HepG2 (cell line): ENCODE data around the gene UBXN6. TPM values are rescaled to one million over a fixed set of nuclear protein-coding genes. Genes with fewer than 3 reads are reported as not detected.
A peak's percentile ranks its signal among the peaks of the same experiment; 100 is the strongest.

Experiments
- BHLHE40 ChIP-seq: IDR thresholded peaks from 2 replicates; pipeline ENCODE4 v1.6.1; 2011; ENCODE audit warnings: low read length, improper control_type of control experiment
- HOXA9 ChIP-seq: sonication (generic); formaldehyde crosslinking; IDR thresholded peaks from 2 replicates; pipeline ENCODE4 v1.8.1; 2022; ENCODE audit warnings: missing genetic modification reagents, mild to moderate bottlenecking, moderate library complexity, borderline replicate concordance
- KDM5B ChIP-seq: sonication (generic); formaldehyde crosslinking; IDR thresholded peaks from 2 replicates; pipeline ENCODE4 v1.4.0; 2020; ENCODE audit warnings: missing genetic modification reagents, mild to moderate bottlenecking, borderline replicate concordance
- MTA1 ChIP-seq: sonication (generic); formaldehyde crosslinking; IDR thresholded peaks from 2 replicates; pipeline ENCODE4 v1.4.0; 2020; ENCODE audit warnings: missing genetic modification reagents, mild to moderate bottlenecking, borderline replicate concordance
- REL ChIP-seq: sonication (generic); formaldehyde crosslinking; conservative IDR thresholded peaks from 2 replicates; pipeline ENCODE4 v1.8.0; 2022; ENCODE audit warnings: mild to moderate bottlenecking, missing genetic modification reagents, moderate library complexity
- SMAD9 ChIP-seq: sonication (generic); formaldehyde crosslinking; IDR thresholded peaks from 2 replicates; pipeline ENCODE4 v1.5.1; 2020; ENCODE audit warnings: mild to moderate bottlenecking, missing genetic modification reagents
- STAG1 ChIP-seq: sonication (generic); formaldehyde crosslinking; IDR thresholded peaks from 2 replicates; pipeline ENCODE4 v1.4.0; 2020; ENCODE audit warnings: missing genetic modification reagents
- THAP8 ChIP-seq: sonication (generic); formaldehyde crosslinking; IDR thresholded peaks from 2 replicates; pipeline ENCODE4 v1.5.1; 2020; ENCODE audit warnings: missing genetic modification reagents, mild to moderate bottlenecking, borderline replicate concordance
- YY1 ChIP-seq: IDR thresholded peaks from 2 replicates; pipeline ENCODE4 v1.6.1; 2011; ENCODE audit warnings: low read length, low read depth, moderate library complexity, mild to moderate bottlenecking; ENCODE audit not compliant: insufficient read depth, insufficient replicate concordance
- ZBTB33 ChIP-seq: sonication (generic); formaldehyde crosslinking; IDR thresholded peaks from 2 replicates; pipeline ENCODE4 v1.4.0; 2020; ENCODE audit warnings: missing genetic modification reagents
- ZFAT ChIP-seq: sonication (generic); formaldehyde crosslinking; conservative IDR thresholded peaks from 2 replicates; pipeline ENCODE4 v1.8.1; 2023; ENCODE audit warnings: missing genetic modification reagents, inconsistent platforms
- ZNF605 ChIP-seq: sonication (generic); formaldehyde crosslinking; IDR thresholded peaks from 2 replicates; pipeline ENCODE4 v1.8.0; 2022; ENCODE audit warnings: mild to moderate bottlenecking, missing genetic modification reagents
- ZNF839 ChIP-seq: sonication (generic); formaldehyde crosslinking; IDR thresholded peaks from 2 replicates; pipeline ENCODE4 v1.4.0; 2020; ENCODE audit warnings: missing genetic modification reagents, mild to moderate bottlenecking, borderline replicate concordance
- polyA plus RNA-seq, 8 experiments: library from polyadenylated mRNA; depleted of rRNA in 3 of 8; stranded (reverse) in 7 of 8; unstranded in 1 of 8; fragments of >200 nt; fragmentation: Illumina TruSeq in 4 of 8; extraction: Trizol in 4 of 8; gene quantifications; 2 replicates each; pipeline versions ENCODE4 v1.2.1 to v1.2.3, GENCODE V29; 2011 to 2016; ENCODE audit warnings: low read depth in 4 of 8, missing spikeins in 1 of 8, mixed read lengths in 1 of 8; ENCODE audit not compliant: insufficient read depth in 1 of 8
- total RNA-seq, 5 experiments: library from RNA; depleted of rRNA; stranded (reverse); fragments of >200 nt; fragmentation: Illumina TruSeq; extraction: Trizol; gene quantifications; 2 replicates each; pipeline ENCODE4 v1.2.3, GENCODE V29; 2016; ENCODE audit warnings: low read depth in 1 of 5
- TF ChIP-seq, protein P1 (sequence below), 2 experiments: IDR thresholded peaks; 2 replicates each; pipeline ENCODE4 v1.6.1; 2011 to 2012; ENCODE audit warnings: low read length in 2 of 2, borderline replicate concordance in 1 of 2, low read depth in 1 of 2, mild to moderate bottlenecking in 1 of 2, moderate library complexity in 1 of 2
- TF ChIP-seq, protein P2 (sequence below): sonication (generic); formaldehyde crosslinking; IDR thresholded peaks from 2 replicates; pipeline ENCODE4 v1.8.1; 2022; ENCODE audit warnings: low read depth, mild to moderate bottlenecking, missing genetic modification reagents
- TF ChIP-seq, protein P3 (sequence below): IDR thresholded peaks from 2 replicates; pipeline ENCODE4 v1.6.1; 2016; ENCODE audit warnings: mild to moderate bottlenecking, missing biosample characterization, missing genetic modification reagents
- TF ChIP-seq, protein P4 (sequence below): sonication (generic); formaldehyde crosslinking; IDR thresholded peaks from 2 replicates; pipeline ENCODE4 v1.5.1; 2020; ENCODE audit warnings: mild to moderate bottlenecking, missing genetic modification reagents, borderline replicate concordance

Gene UBXN6
- total and polyA plus RNA-seq, 2 of the 13 experiments (the other 11 are each of a cell fraction or from before 2014, with no cell fraction given), result 34.9 to 35.5 TPM

GRCh38 chr19:4455719-4456475 lies 1.7 kb downstream of the UBXN6 start (continued):
- TF ChIP-seq BHLHE40 (no peak), HOXA9 (CRISPR knock-in tag) (no peak), ZFAT (CRISPR knock-in tag) (no peak), REL (CRISPR knock-in tag) (no peak), ZNF605 (CRISPR knock-in tag) (no peak), MTA1 (CRISPR knock-in tag) (no peak), STAG1 (peak; percentile 21; the same call in 1 of the 2 replicates), YY1 (no peak), ZBTB33 (CRISPR knock-in tag) (peak; percentile 39; the same call in 1 of the 2 replicates), KDM5B (CRISPR knock-in tag) (0 out of 2 replicates have a peak, but pooled peaks have one; percentile 24), ZNF839 (CRISPR knock-in tag) (no peak), SMAD9 (CRISPR knock-in tag) (no peak), THAP8 (CRISPR knock-in tag) (no peak)
- TF ChIP-seq, protein P1, sequence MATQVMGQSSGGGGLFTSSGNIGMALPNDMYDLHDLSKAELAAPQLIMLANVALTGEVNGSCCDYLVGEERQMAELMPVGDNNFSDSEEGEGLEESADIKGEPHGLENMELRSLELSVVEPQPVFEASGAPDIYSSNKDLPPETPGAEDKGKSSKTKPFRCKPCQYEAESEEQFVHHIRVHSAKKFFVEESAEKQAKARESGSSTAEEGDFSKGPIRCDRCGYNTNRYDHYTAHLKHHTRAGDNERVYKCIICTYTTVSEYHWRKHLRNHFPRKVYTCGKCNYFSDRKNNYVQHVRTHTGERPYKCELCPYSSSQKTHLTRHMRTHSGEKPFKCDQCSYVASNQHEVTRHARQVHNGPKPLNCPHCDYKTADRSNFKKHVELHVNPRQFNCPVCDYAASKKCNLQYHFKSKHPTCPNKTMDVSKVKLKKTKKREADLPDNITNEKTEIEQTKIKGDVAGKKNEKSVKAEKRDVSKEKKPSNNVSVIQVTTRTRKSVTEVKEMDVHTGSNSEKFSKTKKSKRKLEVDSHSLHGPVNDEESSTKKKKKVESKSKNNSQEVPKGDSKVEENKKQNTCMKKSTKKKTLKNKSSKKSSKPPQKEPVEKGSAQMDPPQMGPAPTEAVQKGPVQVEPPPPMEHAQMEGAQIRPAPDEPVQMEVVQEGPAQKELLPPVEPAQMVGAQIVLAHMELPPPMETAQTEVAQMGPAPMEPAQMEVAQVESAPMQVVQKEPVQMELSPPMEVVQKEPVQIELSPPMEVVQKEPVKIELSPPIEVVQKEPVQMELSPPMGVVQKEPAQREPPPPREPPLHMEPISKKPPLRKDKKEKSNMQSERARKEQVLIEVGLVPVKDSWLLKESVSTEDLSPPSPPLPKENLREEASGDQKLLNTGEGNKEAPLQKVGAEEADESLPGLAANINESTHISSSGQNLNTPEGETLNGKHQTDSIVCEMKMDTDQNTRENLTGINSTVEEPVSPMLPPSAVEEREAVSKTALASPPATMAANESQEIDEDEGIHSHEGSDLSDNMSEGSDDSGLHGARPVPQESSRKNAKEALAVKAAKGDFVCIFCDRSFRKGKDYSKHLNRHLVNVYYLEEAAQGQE (IDR thresholded peaks at IDR 0.05; ENCODE audit: borderline replicate concordance in 1 of 2, low read depth in 1 of 2, low read length in 2 of 2), result no peak
- TF ChIP-seq, protein P2, sequence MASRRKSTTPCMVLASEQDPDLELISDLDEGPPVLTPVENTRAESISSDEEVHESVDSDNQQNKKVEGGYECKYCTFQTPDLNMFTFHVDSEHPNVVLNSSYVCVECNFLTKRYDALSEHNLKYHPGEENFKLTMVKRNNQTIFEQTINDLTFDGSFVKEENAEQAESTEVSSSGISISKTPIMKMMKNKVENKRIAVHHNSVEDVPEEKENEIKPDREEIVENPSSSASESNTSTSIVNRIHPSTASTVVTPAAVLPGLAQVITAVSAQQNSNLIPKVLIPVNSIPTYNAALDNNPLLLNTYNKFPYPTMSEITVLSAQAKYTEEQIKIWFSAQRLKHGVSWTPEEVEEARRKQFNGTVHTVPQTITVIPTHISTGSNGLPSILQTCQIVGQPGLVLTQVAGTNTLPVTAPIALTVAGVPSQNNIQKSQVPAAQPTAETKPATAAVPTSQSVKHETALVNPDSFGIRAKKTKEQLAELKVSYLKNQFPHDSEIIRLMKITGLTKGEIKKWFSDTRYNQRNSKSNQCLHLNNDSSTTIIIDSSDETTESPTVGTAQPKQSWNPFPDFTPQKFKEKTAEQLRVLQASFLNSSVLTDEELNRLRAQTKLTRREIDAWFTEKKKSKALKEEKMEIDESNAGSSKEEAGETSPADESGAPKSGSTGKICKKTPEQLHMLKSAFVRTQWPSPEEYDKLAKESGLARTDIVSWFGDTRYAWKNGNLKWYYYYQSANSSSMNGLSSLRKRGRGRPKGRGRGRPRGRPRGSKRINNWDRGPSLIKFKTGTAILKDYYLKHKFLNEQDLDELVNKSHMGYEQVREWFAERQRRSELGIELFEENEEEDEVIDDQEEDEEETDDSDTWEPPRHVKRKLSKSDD (CRISPR knock-in tag), result no peak
- TF ChIP-seq, protein P3, sequence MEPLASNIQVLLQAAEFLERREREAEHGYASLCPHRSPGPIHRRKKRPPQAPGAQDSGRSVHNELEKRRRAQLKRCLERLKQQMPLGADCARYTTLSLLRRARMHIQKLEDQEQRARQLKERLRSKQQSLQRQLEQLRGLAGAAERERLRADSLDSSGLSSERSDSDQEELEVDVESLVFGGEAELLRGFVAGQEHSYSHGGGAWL, result no peak
- TF ChIP-seq, protein P4, sequence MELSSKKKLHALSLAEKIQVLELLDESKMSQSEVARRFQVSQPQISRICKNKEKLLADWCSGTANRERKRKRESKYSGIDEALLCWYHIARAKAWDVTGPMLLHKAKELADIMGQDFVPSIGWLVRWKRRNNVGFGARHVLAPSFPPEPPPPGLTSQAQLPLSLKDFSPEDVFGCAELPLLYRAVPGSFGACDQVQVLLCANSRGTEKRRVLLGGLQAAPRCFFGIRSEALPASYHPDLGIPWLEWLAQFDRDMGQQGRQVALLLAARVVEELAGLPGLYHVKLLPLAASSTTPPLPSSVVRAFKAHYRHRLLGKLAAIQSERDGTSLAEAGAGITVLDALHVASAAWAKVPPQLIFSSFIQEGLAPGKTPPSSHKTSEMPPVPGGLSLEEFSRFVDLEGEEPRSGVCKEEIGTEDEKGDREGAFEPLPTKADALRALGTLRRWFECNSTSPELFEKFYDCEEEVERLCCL, result no peak
